Nephron (organoid): ENCODE results near the gene PCCB.
"Not testable (repeated sequence)": the region's sequence is repeated elsewhere in the genome, so short reads cannot be mapped to it uniquely, and the experiment has no call there.

ENCODE experiments used
- H3K27ac Mint-ChIP-seq, 3 experiments: 2 replicates each; pipeline ENCODE4 v1.8.0; 2020; ENCODE audit warnings: mixed read lengths in 3 of 3, mild to moderate bottlenecking in 2 of 3, moderate library complexity in 1 of 3
- H3K27me3 Mint-ChIP-seq: 2 replicates; pipeline ENCODE4 v1.8.0; 2021; ENCODE audit warnings: low read depth, mild to moderate bottlenecking, moderate library complexity, mixed read lengths
- H3K36me3 Mint-ChIP-seq: 2 replicates; pipeline ENCODE4 v1.8.0; 2020; ENCODE audit warnings: low read depth, mixed read lengths
- H3K4me1 Mint-ChIP-seq: 2 replicates; pipeline ENCODE4 v1.8.0; 2020; ENCODE audit warnings: mixed read lengths
- H3K4me3 Mint-ChIP-seq, 3 experiments: 2 replicates each; pipeline ENCODE4 v1.8.0; 2020; ENCODE audit warnings: mild to moderate bottlenecking in 3 of 3, mixed read lengths in 3 of 3, moderate library complexity in 2 of 3
- H3K9me3 Mint-ChIP-seq: 2 replicates; pipeline ENCODE4 v1.8.0; 2020; ENCODE audit warnings: mixed read lengths
- CTCF ChIP-seq, 3 experiments: fragments of 200-600 bp; sonication (generic); IDR thresholded peaks; one replicate each; pipeline ENCODE4 v1.5.0; 2021; ENCODE audit warnings: antibody characterized with exemption in 3 of 3; ENCODE audit not compliant: unreplicated experiment in 3 of 3

Gene PCCB

GRCh38 chr3:136267235-136267634 is 17.1 kb downstream of the PCCB start:
- Mint-ChIP-seq H3K4me3 (no peak overlapping the region), H3K4me1 (no peaks in the 10 kb centered on the region), H3K27me3 (no peaks in the 10 kb centered on the region), H3K27ac (no peak overlapping the region), H3K9me3 (no peaks in the 10 kb centered on the region), H3K36me3 (peaks cover 64% of the 10 kb centered on the region)
- TF ChIP-seq CTCF (IDR thresholded peaks at IDR 0.05; ENCODE audit: unreplicated experiment in 3 of 3), result no peak

- Mint-ChIP-seq H3K4me1 (no peaks in the 10 kb centered on the region), H3K4me3 (no peak overlapping the region), H3K9me3 (peaks cover 11% of the 10 kb centered on the region), H3K36me3 (peaks cover 71% of the 10 kb centered on the region), H3K27me3 (no peaks in the 10 kb centered on the region), H3K27ac (no peak overlapping the region)
- no peak for TF ChIP-seq CTCF (IDR thresholded peaks at IDR 0.05; ENCODE audit: unreplicated experiment in 3 of 3)
Observed at GRCh38 chr3:136270179-136270578, 20.0 kb downstream of the PCCB start.

- H3K4me3 Mint-ChIP-seq, H3K27me3 Mint-ChIP-seq, H3K27ac Mint-ChIP-seq, H3K4me1 Mint-ChIP-seq: not testable (repeated sequence)
- peaks cover 15% of the 10 kb centered on the region for H3K9me3 Mint-ChIP-seq
- H3K36me3 Mint-ChIP-seq, result peaks cover 72% of the 10 kb centered on the region
Observed at GRCh38 chr3:136271626-136272025, 21.5 kb downstream of the PCCB start.

- no peak for TF ChIP-seq CTCF (IDR thresholded peaks at IDR 0.05; ENCODE audit: unreplicated experiment in 3 of 3)
- Mint-ChIP-seq H3K9me3 (peaks cover 42% of the 10 kb centered on the region), H3K27me3 (no peaks in the 10 kb centered on the region), H3K4me1 (no peaks in the 10 kb centered on the region), H3K27ac (no peak overlapping the region), H3K4me3 (no peak overlapping the region), H3K36me3 (peaks cover 86% of the 10 kb centered on the region)
Observed at GRCh38 chr3:136276049-136276755, 26.1 kb downstream of the PCCB start.

- no peak for TF ChIP-seq CTCF (IDR thresholded peaks at IDR 0.05; ENCODE audit: unreplicated experiment in 3 of 3)
- H3K27me3 Mint-ChIP-seq, result no peaks in the 10 kb centered on the region
- H3K4me1 Mint-ChIP-seq, result peaks cover under 1% of the 10 kb centered on the region
Observed at GRCh38 chr3:136277115-136277514, 27.0 kb downstream of the PCCB start.

GRCh38 chr3:136277634-136278033 is 27.5 kb downstream of the PCCB start:
- H3K27me3 Mint-ChIP-seq, result no peaks in the 10 kb centered on the region
- no peak overlapping the region for H3K4me3 Mint-ChIP-seq
- H3K9me3 Mint-ChIP-seq, result peaks cover 54% of the 10 kb centered on the region
- H3K36me3 Mint-ChIP-seq, result peaks cover 86% of the 10 kb centered on the region
- no peak for TF ChIP-seq CTCF (IDR thresholded peaks at IDR 0.05; ENCODE audit: unreplicated experiment in 3 of 3)
- peaks cover 6% of the 10 kb centered on the region for H3K4me1 Mint-ChIP-seq
- H3K27ac Mint-ChIP-seq, result no peak overlapping the region

More at GRCh38 chr3:136277115-136277514, 27.0 kb downstream of the PCCB start:
- H3K4me3 Mint-ChIP-seq, result no peak overlapping the region
- H3K27ac Mint-ChIP-seq, result no peak overlapping the region
- H3K36me3 Mint-ChIP-seq, result peaks cover 86% of the 10 kb centered on the region
- H3K9me3 Mint-ChIP-seq, result peaks cover 50% of the 10 kb centered on the region
